GM21367 (cell line): Measurements from ENCODE around the gene SLC22A23.

ENCODE experiments used
- ATAC-seq: cut with Tn5 transposase; IDR thresholded peaks from one replicate; pipeline ENCODE4 v1.9.1; 2021; ENCODE audit not compliant: unreplicated experiment

SLC22A23 gene

GRCh38 chr6:3423439-3424184, 33.2 kb downstream of the SLC22A23 start:
- no peak for ATAC-seq

GRCh38 chr6:3422435-3423070, 34.3 kb downstream of the SLC22A23 start:
- ATAC-seq = no peak

- no peak for ATAC-seq
Measured at GRCh38 chr6:3421791-3422434, 34.9 kb downstream of the SLC22A23 start.

- no peak for ATAC-seq
Measured at GRCh38 chr6:3421143-3421542, 35.7 kb downstream of the SLC22A23 start.

DNA sequence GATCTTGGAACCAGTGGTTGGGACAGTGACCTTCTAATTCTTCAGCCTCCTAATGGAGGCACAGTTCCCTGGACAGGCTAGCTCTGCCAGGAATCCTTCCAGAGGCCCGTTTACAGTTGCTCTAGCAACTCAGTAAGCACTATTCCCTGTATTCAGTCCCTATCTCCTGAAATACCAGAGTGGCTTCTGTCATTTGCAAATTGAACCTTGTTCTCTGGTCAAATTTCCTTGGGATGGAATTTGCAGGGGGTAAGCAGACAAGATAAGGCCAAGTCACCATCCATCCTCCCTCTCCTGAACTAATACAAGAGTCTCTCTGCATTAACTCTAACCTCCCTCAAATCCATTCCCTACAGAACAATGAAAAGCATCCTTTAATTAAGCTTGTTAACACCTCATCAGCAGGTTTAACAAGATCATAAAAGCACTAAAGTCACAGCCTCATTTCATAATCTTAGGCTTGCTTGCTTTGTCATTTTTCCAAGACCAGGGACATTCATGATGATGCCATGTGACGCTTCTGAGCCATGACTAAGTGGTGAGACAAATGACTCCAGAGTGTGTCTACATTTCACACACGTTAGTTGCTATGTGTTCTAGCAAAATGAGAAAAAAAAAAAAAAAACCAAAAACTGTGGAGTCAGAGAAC, 37.1 kb downstream of the SLC22A23 start:
- ATAC-seq = no peak

GRCh38 chr6:3418496-3419060, 38.3 kb downstream of the SLC22A23 start:
- no peak for ATAC-seq

GRCh38 chr6:3417473-3417872, 39.4 kb downstream of the SLC22A23 start:
- no peak for ATAC-seq

DNA sequence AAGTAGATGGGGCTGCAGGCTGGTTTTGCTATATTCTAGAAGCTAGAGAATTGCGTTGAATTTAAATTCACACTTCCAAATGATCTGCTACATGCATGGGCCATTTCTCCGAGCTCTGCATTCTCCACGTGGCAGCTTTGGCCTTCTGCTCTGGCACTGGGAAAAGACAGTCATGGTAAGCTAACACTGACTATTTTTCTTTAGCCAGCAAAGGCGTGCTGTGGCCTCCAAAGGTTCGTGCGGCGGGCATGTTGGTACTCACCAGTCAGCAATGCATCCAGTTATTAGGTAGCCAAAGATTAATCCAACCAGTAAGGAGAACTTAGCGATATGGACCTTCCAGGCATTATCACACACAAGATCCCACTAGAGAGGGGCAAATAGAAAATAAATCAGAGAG, 41.4 kb downstream of the SLC22A23 start:
- ATAC-seq = no peak

GRCh38 chr6:3415082-3415453, 41.8 kb downstream of the SLC22A23 start:
- ATAC-seq = no peak

GRCh38 chr6:3414327-3415081, 42.3 kb downstream of the SLC22A23 start:
- ATAC-seq = no peak

- no peak for ATAC-seq
Measured at GRCh38 chr6:3413592-3413991, 43.3 kb downstream of the SLC22A23 start.

DNA sequence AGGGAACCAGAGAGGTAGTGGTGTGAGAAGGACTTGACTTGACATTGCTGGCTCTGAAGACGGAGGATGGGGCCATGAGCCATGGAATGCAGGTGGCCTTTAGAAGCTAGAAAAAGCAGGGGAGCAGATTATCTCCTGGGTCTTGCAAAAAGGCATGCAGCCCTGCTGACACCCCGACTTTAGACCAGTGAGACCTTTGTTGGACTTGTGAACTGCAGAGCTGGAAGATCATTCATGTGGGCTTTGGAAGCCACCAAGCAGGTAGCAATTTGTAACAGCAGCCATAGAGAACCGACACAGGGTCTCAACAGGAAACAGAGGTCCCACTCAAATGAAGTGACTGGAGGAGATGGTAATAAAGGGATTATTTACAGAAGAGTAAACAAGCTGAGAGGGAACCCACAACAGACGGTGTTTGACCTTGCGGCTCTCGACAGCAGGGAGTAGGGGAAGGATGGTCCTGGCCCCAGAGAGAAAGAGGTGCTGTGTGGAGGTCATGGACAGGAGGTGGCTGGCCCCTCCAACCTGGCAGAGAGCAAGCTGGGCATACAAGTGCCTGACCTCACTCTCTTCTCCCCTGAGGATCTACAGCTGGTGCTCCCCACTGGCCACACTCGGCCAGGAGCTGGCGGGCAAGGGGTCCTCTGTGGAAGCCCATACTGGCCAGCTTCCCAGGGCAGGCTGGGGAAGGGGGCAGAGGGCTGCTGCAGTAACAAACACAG, 43.9 kb downstream of the SLC22A23 start:
- no peak for ATAC-seq

GRCh38 chr6:3411967-3412778, 44.7 kb downstream of the SLC22A23 start:
- no peak for ATAC-seq

- no peak for ATAC-seq
Measured at GRCh38 chr6:3410385-3411360, 46.2 kb downstream of the SLC22A23 start.

- no peak for ATAC-seq
Measured at GRCh38 chr6:3409699-3410384, 47.0 kb downstream of the SLC22A23 start.

GRCh38 chr6:3408665-3409064, 48.2 kb downstream of the SLC22A23 start:
- ATAC-seq = no peak

DNA sequence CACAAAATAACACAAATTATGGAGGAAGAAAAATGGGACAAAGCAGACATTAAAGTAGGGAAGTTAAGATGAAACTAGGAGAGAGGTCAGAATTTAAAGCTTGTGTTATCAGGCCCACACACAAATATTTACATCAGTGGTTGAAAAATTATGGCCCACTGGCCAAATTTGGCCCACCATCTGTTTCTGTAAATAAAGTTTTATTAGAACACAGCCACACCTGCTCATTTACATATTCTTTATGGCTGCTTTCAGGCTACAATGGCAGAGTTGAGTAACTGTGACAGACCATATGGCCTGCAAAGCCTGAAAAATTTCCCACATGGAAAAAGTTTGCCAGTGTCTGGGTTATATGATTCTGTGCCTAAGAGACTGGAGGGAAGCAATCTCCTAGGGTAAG, 49.0 kb downstream of the SLC22A23 start:
- no peak for ATAC-seq
